ENCODE results near the gene UPP1. TPM values are rescaled to one million over a fixed set of nuclear protein-coding genes. Genes with fewer than 3 reads are reported as not detected.

Gene UPP1
- polyA plus RNA-seq, 2 of the 4 experiments (the other 2 are of a cell fraction): 32.2 to 55.7 TPM

DNA sequence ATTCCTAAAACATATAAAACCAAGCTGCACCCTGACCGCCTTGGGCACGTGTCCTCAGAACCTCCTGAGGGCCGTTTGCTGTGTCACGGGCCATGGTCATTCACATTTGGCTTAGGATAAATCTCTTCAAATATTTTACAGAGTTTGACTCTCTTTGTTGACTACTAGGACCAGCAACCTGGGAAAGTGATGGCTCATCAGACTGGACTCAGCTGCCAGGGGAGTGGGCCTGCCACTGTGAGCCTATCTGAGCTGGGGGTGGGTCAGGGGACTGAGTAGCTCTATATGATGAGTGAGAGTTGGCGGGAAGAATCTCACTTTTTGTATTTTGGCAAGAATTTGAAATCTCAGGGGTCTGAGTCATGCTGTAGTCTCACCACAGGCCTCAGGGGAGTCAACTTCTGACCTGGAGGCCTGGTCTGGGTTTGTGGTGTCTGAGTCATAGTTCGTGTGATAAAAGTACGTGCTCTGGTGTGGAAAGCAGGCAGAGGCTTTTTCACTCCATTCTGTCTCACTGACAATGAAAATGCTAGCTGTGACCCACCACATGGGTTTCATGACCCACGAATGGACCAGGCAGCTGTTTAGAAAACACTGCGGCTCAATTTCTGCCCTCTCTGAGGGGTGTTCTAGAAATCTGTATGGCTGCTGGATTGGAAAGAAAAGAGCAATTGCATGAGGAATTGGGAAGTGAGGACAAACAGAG is 4.2 kb upstream of the UPP1 start (continued):
- TF ChIP-seq, protein P1, sequence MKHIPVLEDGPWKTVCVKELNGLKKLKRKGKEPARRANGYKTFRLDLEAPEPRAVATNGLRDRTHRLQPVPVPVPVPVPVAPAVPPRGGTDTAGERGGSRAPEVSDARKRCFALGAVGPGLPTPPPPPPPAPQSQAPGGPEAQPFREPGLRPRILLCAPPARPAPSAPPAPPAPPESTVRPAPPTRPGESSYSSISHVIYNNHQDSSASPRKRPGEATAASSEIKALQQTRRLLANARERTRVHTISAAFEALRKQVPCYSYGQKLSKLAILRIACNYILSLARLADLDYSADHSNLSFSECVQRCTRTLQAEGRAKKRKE (CRISPR knock-in tag; IDR thresholded peaks at IDR 0.05; ENCODE audit: low read depth): peak; percentile 79
- TF ChIP-seq, protein P2, sequence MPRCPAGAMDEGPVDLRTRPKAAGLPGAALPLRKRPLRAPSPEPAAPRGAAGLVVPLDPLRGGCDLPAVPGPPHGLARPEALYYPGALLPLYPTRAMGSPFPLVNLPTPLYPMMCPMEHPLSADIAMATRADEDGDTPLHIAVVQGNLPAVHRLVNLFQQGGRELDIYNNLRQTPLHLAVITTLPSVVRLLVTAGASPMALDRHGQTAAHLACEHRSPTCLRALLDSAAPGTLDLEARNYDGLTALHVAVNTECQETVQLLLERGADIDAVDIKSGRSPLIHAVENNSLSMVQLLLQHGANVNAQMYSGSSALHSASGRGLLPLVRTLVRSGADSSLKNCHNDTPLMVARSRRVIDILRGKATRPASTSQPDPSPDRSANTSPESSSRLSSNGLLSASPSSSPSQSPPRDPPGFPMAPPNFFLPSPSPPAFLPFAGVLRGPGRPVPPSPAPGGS (IDR thresholded peaks at IDR 0.05): peak; percentile 68; the same call in 1 of the 3 replicates
- TF ChIP-seq MAFK (IDR thresholded peaks at IDR 0.05; ENCODE audit: partially characterized antibody) (peak; percentile 88), HOXA7 (CRISPR knock-in tag; IDR thresholded peaks at IDR 0.05) (peak; percentile 86), FOSL2 (IDR thresholded peaks at IDR 0.05) (peak; percentile 98), FOSL2 (CRISPR knock-in tag; IDR thresholded peaks at IDR 0.05) (peak; percentile 99), TFCP2L1 (CRISPR knock-in tag; IDR thresholded peaks at IDR 0.05) (no peak), NFE2L2 (conservative IDR thresholded peaks at IDR 0.05; ENCODE audit: low read length) (no peak; the same call in 1 of the 2 replicates), POLR2A (IDR thresholded peaks at IDR 0.05; ENCODE audit: low read length) (no peak), POLR2AphosphoS2 (conservative IDR thresholded peaks at IDR 0.05; ENCODE audit: low read length) (no peak), EP300 (IDR thresholded peaks at IDR 0.05) (peak; percentile 66 to 76; a peak in 3 of 5 replicates), CBX2 (IDR thresholded peaks at IDR 0.05; ENCODE audit: borderline replicate concordance, low read depth) (no peak), NPAS2 (CRISPR knock-in tag; IDR thresholded peaks at IDR 0.05; ENCODE audit: borderline replicate concordance) (0 out of 2 replicates have a peak, but pooled peaks have one; percentile 50), GATA3 (IDR thresholded peaks at IDR 0.05; ENCODE audit: borderline replicate concordance) (peak; percentile 78), SREBF2 (IDR thresholded peaks at IDR 0.05) (no peak), TP53 (CRISPR knock-in tag; IDR thresholded peaks at IDR 0.05) (peak; percentile 91), CEBPB (IDR thresholded peaks at IDR 0.05) (peak; percentile 31 to 69; a peak in 2 of 4 replicates), HEYL (CRISPR knock-in tag; IDR thresholded peaks at IDR 0.05) (peak; percentile 88; the same call in 1 of the 2 replicates), CBX8 (IDR thresholded peaks at IDR 0.05) (no peak), RAD21 (conservative IDR thresholded peaks at IDR 0.05 in 1 of 2, IDR thresholded peaks at IDR 0.05 in 1 of 2) (peak; percentile 3 to 48; a peak in 3 of 5 replicates), SMC3 (IDR thresholded peaks at IDR 0.05) (0 out of 3 replicates have a peak, but pooled peaks have one; percentile 16), RFX5 (IDR thresholded peaks at IDR 0.05) (no peak), ZSCAN20 (CRISPR knock-in tag; IDR thresholded peaks at IDR 0.05) (0 out of 2 replicates have a peak, but pooled peaks have one; percentile 71), ZNF302 (CRISPR knock-in tag; IDR thresholded peaks at IDR 0.05) (peak; percentile 94), JUN (IDR thresholded peaks at IDR 0.05) (peak; percentile 86 to 90; a peak in 4 of 5 replicates), JUNB (IDR thresholded peaks at IDR 0.05) (peak; percentile 97), MAZ (IDR thresholded peaks at IDR 0.05; ENCODE audit: borderline replicate concordance, low read depth, low read length) (no peak)
- TF ChIP-seq, protein P3, sequence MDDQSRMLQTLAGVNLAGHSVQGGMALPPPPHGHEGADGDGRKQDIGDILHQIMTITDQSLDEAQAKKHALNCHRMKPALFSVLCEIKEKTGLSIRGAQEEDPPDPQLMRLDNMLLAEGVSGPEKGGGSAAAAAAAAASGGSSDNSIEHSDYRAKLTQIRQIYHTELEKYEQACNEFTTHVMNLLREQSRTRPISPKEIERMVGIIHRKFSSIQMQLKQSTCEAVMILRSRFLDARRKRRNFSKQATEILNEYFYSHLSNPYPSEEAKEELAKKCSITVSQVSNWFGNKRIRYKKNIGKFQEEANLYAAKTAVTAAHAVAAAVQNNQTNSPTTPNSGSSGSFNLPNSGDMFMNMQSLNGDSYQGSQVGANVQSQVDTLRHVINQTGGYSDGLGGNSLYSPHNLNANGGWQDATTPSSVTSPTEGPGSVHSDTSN (IDR thresholded peaks at IDR 0.05): no peak
- TF ChIP-seq, protein P4, sequence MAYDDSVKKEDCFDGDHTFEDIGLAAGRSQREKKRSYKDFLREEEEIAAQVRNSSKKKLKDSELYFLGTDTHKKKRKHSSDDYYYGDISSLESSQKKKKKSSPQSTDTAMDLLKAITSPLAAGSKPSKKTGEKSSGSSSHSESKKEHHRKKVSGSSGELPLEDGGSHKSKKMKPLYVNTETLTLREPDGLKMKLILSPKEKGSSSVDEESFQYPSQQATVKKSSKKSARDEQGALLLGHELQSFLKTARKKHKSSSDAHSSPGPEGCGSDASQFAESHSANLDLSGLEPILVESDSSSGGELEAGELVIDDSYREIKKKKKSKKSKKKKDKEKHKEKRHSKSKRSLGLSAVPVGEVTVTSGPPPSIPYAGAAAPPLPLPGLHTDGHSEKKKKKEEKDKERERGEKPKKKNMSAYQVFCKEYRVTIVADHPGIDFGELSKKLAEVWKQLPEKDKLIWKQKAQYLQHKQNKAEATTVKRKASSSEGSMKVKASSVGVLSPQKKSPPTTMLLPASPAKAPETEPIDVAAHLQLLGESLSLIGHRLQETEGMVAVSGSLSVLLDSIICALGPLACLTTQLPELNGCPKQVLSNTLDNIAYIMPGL (CRISPR knock-in tag; IDR thresholded peaks at IDR 0.05; ENCODE audit: borderline replicate concordance): 0 out of 2 replicates have a peak, but pooled peaks have one; percentile 59
- TF ChIP-seq, protein P5, sequence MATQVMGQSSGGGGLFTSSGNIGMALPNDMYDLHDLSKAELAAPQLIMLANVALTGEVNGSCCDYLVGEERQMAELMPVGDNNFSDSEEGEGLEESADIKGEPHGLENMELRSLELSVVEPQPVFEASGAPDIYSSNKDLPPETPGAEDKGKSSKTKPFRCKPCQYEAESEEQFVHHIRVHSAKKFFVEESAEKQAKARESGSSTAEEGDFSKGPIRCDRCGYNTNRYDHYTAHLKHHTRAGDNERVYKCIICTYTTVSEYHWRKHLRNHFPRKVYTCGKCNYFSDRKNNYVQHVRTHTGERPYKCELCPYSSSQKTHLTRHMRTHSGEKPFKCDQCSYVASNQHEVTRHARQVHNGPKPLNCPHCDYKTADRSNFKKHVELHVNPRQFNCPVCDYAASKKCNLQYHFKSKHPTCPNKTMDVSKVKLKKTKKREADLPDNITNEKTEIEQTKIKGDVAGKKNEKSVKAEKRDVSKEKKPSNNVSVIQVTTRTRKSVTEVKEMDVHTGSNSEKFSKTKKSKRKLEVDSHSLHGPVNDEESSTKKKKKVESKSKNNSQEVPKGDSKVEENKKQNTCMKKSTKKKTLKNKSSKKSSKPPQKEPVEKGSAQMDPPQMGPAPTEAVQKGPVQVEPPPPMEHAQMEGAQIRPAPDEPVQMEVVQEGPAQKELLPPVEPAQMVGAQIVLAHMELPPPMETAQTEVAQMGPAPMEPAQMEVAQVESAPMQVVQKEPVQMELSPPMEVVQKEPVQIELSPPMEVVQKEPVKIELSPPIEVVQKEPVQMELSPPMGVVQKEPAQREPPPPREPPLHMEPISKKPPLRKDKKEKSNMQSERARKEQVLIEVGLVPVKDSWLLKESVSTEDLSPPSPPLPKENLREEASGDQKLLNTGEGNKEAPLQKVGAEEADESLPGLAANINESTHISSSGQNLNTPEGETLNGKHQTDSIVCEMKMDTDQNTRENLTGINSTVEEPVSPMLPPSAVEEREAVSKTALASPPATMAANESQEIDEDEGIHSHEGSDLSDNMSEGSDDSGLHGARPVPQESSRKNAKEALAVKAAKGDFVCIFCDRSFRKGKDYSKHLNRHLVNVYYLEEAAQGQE (IDR thresholded peaks at IDR 0.05): no peak
- TF ChIP-seq, protein P6, sequence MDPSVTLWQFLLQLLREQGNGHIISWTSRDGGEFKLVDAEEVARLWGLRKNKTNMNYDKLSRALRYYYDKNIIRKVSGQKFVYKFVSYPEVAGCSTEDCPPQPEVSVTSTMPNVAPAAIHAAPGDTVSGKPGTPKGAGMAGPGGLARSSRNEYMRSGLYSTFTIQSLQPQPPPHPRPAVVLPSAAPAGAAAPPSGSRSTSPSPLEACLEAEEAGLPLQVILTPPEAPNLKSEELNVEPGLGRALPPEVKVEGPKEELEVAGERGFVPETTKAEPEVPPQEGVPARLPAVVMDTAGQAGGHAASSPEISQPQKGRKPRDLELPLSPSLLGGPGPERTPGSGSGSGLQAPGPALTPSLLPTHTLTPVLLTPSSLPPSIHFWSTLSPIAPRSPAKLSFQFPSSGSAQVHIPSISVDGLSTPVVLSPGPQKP (IDR thresholded peaks at IDR 0.05; ENCODE audit: low read depth, low read length): no peak
- TF ChIP-seq, protein P7, sequence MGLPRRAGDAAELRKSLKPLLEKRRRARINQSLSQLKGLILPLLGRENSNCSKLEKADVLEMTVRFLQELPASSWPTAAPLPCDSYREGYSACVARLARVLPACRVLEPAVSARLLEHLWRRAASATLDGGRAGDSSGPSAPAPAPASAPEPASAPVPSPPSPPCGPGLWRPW (IDR thresholded peaks at IDR 0.05): no peak
- TF ChIP-seq, protein P8, sequence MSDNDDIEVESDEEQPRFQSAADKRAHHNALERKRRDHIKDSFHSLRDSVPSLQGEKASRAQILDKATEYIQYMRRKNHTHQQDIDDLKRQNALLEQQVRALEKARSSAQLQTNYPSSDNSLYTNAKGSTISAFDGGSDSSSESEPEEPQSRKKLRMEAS (IDR thresholded peaks at IDR 0.05): peak; percentile 91

All from A549 (cell line).